Smooth muscle cell of the pulmonary artery (primary cell): Measurements from ENCODE around the gene NSG1. TPM values are rescaled to one million over a fixed set of nuclear protein-coding genes. Genes with fewer than 3 reads are reported as not detected.

ENCODE experiments used
- total RNA-seq: library from RNA; depleted of rRNA; stranded (reverse); fragments of >200 nt; gene quantifications from 2 replicates; pipeline ENCODE4 v1.2.3, GENCODE V29; 2014

Gene NSG1
- total RNA-seq, result 0.50 and 0.72 TPM in 2 replicates

GRCh38 chr4:4386736-4387392 lies at the start of gene NSG1:
TSS of gene NSG1 (plus strand) at chr4:4387102. CDS start at chr4:4387630, 528 bp downstream.

Other genes with a start within 250 kb of the NSG1 start
- not detected in 2 replicates for gene OTOP1, start 160.2 kb upstream of the NSG1 start, total RNA-seq
- 20.4 and 24.3 TPM in 2 replicates for gene TMEM128, start 138.9 kb upstream of the NSG1 start, total RNA-seq
- 4.1 and 8.0 TPM in 2 replicates for gene LYAR, start 96.9 kb upstream of the NSG1 start, total RNA-seq
- 2.6 and 3.3 TPM in 2 replicates for gene ZBTB49, start 96.9 kb upstream of the NSG1 start, total RNA-seq
- 14.8 and 16.4 TPM in 2 replicates for gene STX18, start 154.9 kb downstream of the NSG1 start, total RNA-seq